SU-DHL-6 (cell line): ENCODE measurements around the gene BEX2.

Experiments used
- H2AFZ ChIP-seq: fragments of 200-600 bp; sonication (generic); 2 replicates; pipeline ENCODE4 v1.6.1; 2014; ENCODE audit warnings: low read depth, mild to moderate bottlenecking, moderate library complexity, mixed read lengths, antibody characterized with exemption, low read length; ENCODE audit not compliant: severe bottlenecking
- H3F3A ChIP-seq: fragments of 200-600 bp; shearing (Covaris generic); 2 replicates; pipeline ENCODE4 v1.6.0; 2016; ENCODE audit warnings: antibody characterized with exemption, mild to moderate bottlenecking; ENCODE audit not compliant: insufficient read depth
- H3K27ac ChIP-seq: fragments of 200-600 bp; sonication (generic); 2 replicates; pipeline ENCODE4 v1.5.1; 2016; ENCODE audit warnings: low read depth, mild to moderate bottlenecking, low read length, moderate library complexity, mixed read lengths
- H3K27me3 ChIP-seq: fragments of 200-600 bp; sonication (generic), shearing (Covaris generic); 2 replicates; pipeline ENCODE4 v1.6.0; 2014; ENCODE audit warnings: mild to moderate bottlenecking, low read length
- H3K36me3 ChIP-seq: fragments of 200-600 bp; sonication (generic); 2 replicates; pipeline ENCODE4 v1.6.1; 2014; ENCODE audit warnings: mild to moderate bottlenecking, low read length, mixed read lengths
- H3K4me2 ChIP-seq: fragments of 300-600, 200-600 bp; shearing (Covaris generic), sonication (generic); 2 replicates; pipeline ENCODE4 v1.6.0; 2014; ENCODE audit warnings: low read length, low read depth, mild to moderate bottlenecking; ENCODE audit not compliant: poor library complexity, severe bottlenecking
- H3K4me3 ChIP-seq: fragments of 200-600 bp; sonication (generic); 2 replicates; pipeline ENCODE4 v1.5.1; 2014; ENCODE audit warnings: antibody characterized with exemption, low read length, mild to moderate bottlenecking, mixed read lengths; ENCODE audit not compliant: insufficient read depth, poor library complexity, severe bottlenecking
- H3K79me2 ChIP-seq: fragments of 200-600 bp; sonication (generic); 2 replicates; pipeline ENCODE4 v1.6.1; 2014; ENCODE audit warnings: mild to moderate bottlenecking, low read length, moderate library complexity; ENCODE audit not compliant: insufficient read depth
- H3K9ac ChIP-seq: fragments of 200-600 bp; sonication (generic); 2 replicates; pipeline ENCODE4 v1.7.0; 2014; ENCODE audit warnings: mild to moderate bottlenecking, low read length
- H3K9me2 ChIP-seq: fragments of 200-600 bp; sonication (generic); replicated peaks from 2 replicates; pipeline ENCODE4 v1.6.1; 2014; ENCODE audit warnings: low read length; ENCODE audit not compliant: insufficient read depth
- H3K9me3 ChIP-seq: fragments of 200-600 bp; sonication (generic); 2 replicates; pipeline ENCODE4 v1.6.1; 2014; ENCODE audit warnings: low read length, mixed read lengths; ENCODE audit not compliant: insufficient read depth
- H4K20me1 ChIP-seq: fragments of 200-600 bp; sonication (generic); 2 replicates; pipeline ENCODE4 v1.6.1; 2014; ENCODE audit warnings: low read depth, mild to moderate bottlenecking, antibody characterized with exemption, low read length, moderate library complexity, mixed read lengths
- CTCF ChIP-seq: fragments of 200-600 bp; sonication (generic); IDR thresholded peaks from one replicate; pipeline ENCODE4 v1.5.1; 2017; ENCODE audit warnings: antibody characterized with exemption, mild to moderate bottlenecking, low read length, moderate library complexity; ENCODE audit not compliant: insufficient read depth, poor library complexity, severe bottlenecking
- EZH2phosphoT487 ChIP-seq: fragments of 200-600 bp; sonication (generic), shearing (Covaris generic); conservative IDR thresholded peaks from 2 replicates; pipeline ENCODE4 v1.6.1; 2018; ENCODE audit warnings: mild to moderate bottlenecking, antibody characterized with exemption, low read length, moderate library complexity, mixed read lengths

BEX2 gene

GRCh38 chrX:103344606-103345005 is 33.8 kb upstream of the BEX2 start:
- Histone ChIP-seq H3K4me2 (no peak overlapping the region), H3K9me3 (no peaks in the 10 kb centered on the region), H3K79me2 (no peaks in the 10 kb centered on the region), H2AFZ (no peak overlapping the region), H3K4me3 (no peak overlapping the region), H3K36me3 (no peaks in the 10 kb centered on the region), H4K20me1 (no peaks in the 10 kb centered on the region), H3F3A (no peaks in the 10 kb centered on the region), H3K27ac (no peak overlapping the region), H3K9ac (no peak overlapping the region), H3K9me2 (no peaks in the 10 kb centered on the region), H3K27me3 (no peaks in the 10 kb centered on the region)
- TF ChIP-seq CTCF (no peak), EZH2phosphoT487 (no peak)

GRCh38 chrX:103343105-103343504 is 32.3 kb upstream of the BEX2 start:
- no peak for TF ChIP-seq EZH2phosphoT487
- peak; percentile 42 for TF ChIP-seq CTCF
- Histone ChIP-seq H3K27me3 (no peaks in the 10 kb centered on the region), H4K20me1 (no peaks in the 10 kb centered on the region), H3K79me2 (no peaks in the 10 kb centered on the region), H2AFZ (no peak overlapping the region), H3F3A (no peaks in the 10 kb centered on the region), H3K36me3 (no peaks in the 10 kb centered on the region), H3K9me2 (no peaks in the 10 kb centered on the region), H3K4me2 (no peak overlapping the region), H3K4me3 (no peak overlapping the region), H3K9me3 (no peaks in the 10 kb centered on the region), H3K27ac (no peak overlapping the region), H3K9ac (no peak overlapping the region)

- Histone ChIP-seq H3K9me3 (no peaks in the 10 kb centered on the region), H3K4me3 (no peak overlapping the region), H3K27me3 (no peaks in the 10 kb centered on the region), H3K9me2 (no peaks in the 10 kb centered on the region), H3K79me2 (no peaks in the 10 kb centered on the region), H4K20me1 (no peaks in the 10 kb centered on the region), H2AFZ (no peak overlapping the region), H3F3A (no peaks in the 10 kb centered on the region), H3K4me2 (no peak overlapping the region), H3K27ac (no peak overlapping the region), H3K36me3 (no peaks in the 10 kb centered on the region), H3K9ac (no peak overlapping the region)
- TF ChIP-seq EZH2phosphoT487: no peak
- no peak for TF ChIP-seq CTCF
Measured at GRCh38 chrX:103338663-103339062, 27.9 kb upstream of the BEX2 start.
